HepG2 (cell line): Measurements from ENCODE around the gene AMDHD1. TPM values are rescaled to one million over a fixed set of nuclear protein-coding genes. Genes with fewer than 3 reads are reported as not detected.
A peak's percentile ranks its signal among the peaks of the same experiment; 100 is the strongest.

Experiments used
- ATAC-seq: fragments of 200-7000 bp; cut with Tn5 transposase; 3 replicates; pipeline ENCODE4 v1.9.1; 2020; ENCODE audit warnings: mild to moderate bottlenecking, moderate library complexity
- BruUV-seq: library from RNA; stranded (reverse); fragments of 400-500 nt; replicated peaks from 2 replicates; lab custom pipeline; 2021; lab: Mats Ljungman, UMichigan
- CTCF ChIA-PET: fragments of 300-600 bp; formaldehyde crosslinking; extraction: SDS; loops from one replicate; lab custom pipeline; 2021; ENCODE audit warnings: low total read pairs, inconsistent platforms, low intra/inter-chr PET ratio; lab: Yijun Ruan, JAX
- POLR2A ChIA-PET: fragments of 350-600 bp; sonication (Branson Sonifier 250); formaldehyde crosslinking; loops from one replicate; lab custom pipeline; 2020; ENCODE audit warnings: antibody characterized with exemption, inconsistent platforms; lab: Yijun Ruan, JAX
- DNase-seq: peaks from one replicate; pipeline ENCODE4 v3.0.0-alpha.2; 2015; ENCODE audit warnings: low spot score
- FAIRE-seq: peaks from 3 replicates; lab custom pipeline; 2011; peaks lifted over from hg19 to GRCh38; lab: Jason Lieb, UNC
- H2AFZ ChIP-seq: one replicate; pipeline ENCODE4 v1.6.1; 2011; ENCODE audit warnings: low read length, inconsistent platforms
- H3K27ac ChIP-seq: fragments of 300-600 bp; 3 replicates; pipeline ENCODE4 v1.8.0; 2011; ENCODE audit warnings: mixed run types, mild to moderate bottlenecking, mixed read lengths, low read length, inconsistent platforms; ENCODE audit not compliant: insufficient read depth; ENCODE audit errors: extremely low read length
- H3K27me3 ChIP-seq, 2 experiments: fragments of 200-600 bp in 1 of 2; 2 replicates in 1 of 2; 3 replicates in 1 of 2; pipeline versions ENCODE4 v1.6.0 to v1.8.0; 2011; ENCODE audit warnings: low read length in 2 of 2, mild to moderate bottlenecking in 2 of 2, moderate library complexity in 2 of 2, inconsistent platforms in 1 of 2; ENCODE audit not compliant: insufficient read depth in 2 of 2, control insufficient read depth in 1 of 2
- H3K36me3 ChIP-seq, 2 experiments: fragments of 200-600 bp in 1 of 2; replicated peaks in 1 of 2; 2 replicates in 1 of 2; 3 replicates in 1 of 2; pipeline versions ENCODE4 v1.5.1 to v1.8.0; 2011; ENCODE audit warnings: low read length in 2 of 2, inconsistent platforms in 1 of 2; ENCODE audit not compliant: insufficient read depth in 2 of 2, control insufficient read depth in 1 of 2
- H3K4me1 ChIP-seq: 2 replicates; pipeline ENCODE4 v1.5.1; 2012; ENCODE audit warnings: low read length, inconsistent platforms; ENCODE audit not compliant: insufficient read depth
- H3K4me2 ChIP-seq: 2 replicates; pipeline ENCODE4 v1.6.0; 2011; ENCODE audit warnings: low read depth, low read length, inconsistent platforms
- H3K4me3 ChIP-seq, 3 experiments: fragments of 200-600 bp in 1 of 3; sonication (generic), shearing (Covaris generic) in 1 of 3; replicated peaks in 1 of 3; 2 replicates each; pipeline ENCODE4 v1.5.1; 2011 to 2016; ENCODE audit warnings: low read length in 3 of 3, inconsistent platforms in 2 of 3, low read depth in 2 of 3, mild to moderate bottlenecking in 2 of 3, control low read depth in 1 of 3, mixed read lengths in 1 of 3; ENCODE audit not compliant: insufficient read depth in 1 of 3
- H3K79me2 ChIP-seq: one replicate; pipeline ENCODE4 v1.6.1; 2011; ENCODE audit warnings: low read length, inconsistent platforms; ENCODE audit not compliant: insufficient read depth
- H3K9ac ChIP-seq: 2 replicates; pipeline ENCODE4 v1.6.0; 2011; ENCODE audit warnings: mild to moderate bottlenecking, low read depth, low read length, inconsistent platforms; ENCODE audit not compliant: insufficient read depth
- H3K9me3 ChIP-seq: 2 replicates; pipeline ENCODE4 v1.5.1; 2012; ENCODE audit warnings: mild to moderate bottlenecking, low read length
- H4K20me1 ChIP-seq: 2 replicates; pipeline ENCODE4 v1.6.0; 2011; ENCODE audit warnings: inconsistent platforms, mild to moderate bottlenecking, low read length, moderate library complexity; ENCODE audit not compliant: insufficient read depth
- FOXA1 ChIP-seq, 2 experiments: fragments of 450-650 bp in 1 of 2; sonication (generic) in 1 of 2; formaldehyde crosslinking in 1 of 2; IDR thresholded peaks; 2 replicates each; pipeline versions ENCODE4 v1.4.0 to v1.6.1; 2016 to 2020; ENCODE audit warnings: missing genetic modification reagents in 1 of 2
- FOXA3 ChIP-seq: IDR thresholded peaks from 2 replicates; pipeline ENCODE4 v1.6.1; 2016; ENCODE audit warnings: missing genetic modification reagents, missing compliant biosample characterization
- FOXK2 ChIP-seq: fragments of 450-650 bp; IDR thresholded peaks from 2 replicates; pipeline ENCODE4 v1.6.1; 2016
- KLF12 ChIP-seq: sonication (generic); formaldehyde crosslinking; IDR thresholded peaks from 2 replicates; pipeline ENCODE4 v1.4.0; 2020; ENCODE audit warnings: missing genetic modification reagents, borderline replicate concordance
- PAF1 ChIP-seq: IDR thresholded peaks from 2 replicates; pipeline ENCODE4 v1.6.1; 2016; ENCODE audit warnings: missing genetic modification reagents, missing compliant biosample characterization
- SOX6 ChIP-seq, 2 experiments: fragments of 450-650 bp in 1 of 2; sonication (generic) in 1 of 2; formaldehyde crosslinking in 1 of 2; IDR thresholded peaks; 2 replicates each; pipeline versions ENCODE4 v1.4.0 to v1.6.1; 2017 to 2020; ENCODE audit warnings: antibody characterized with exemption in 1 of 2, mild to moderate bottlenecking in 1 of 2, missing genetic modification reagents in 1 of 2
- XBP1 ChIP-seq: sonication (generic); formaldehyde crosslinking; IDR thresholded peaks from 2 replicates; pipeline ENCODE4 v1.5.0; 2020; ENCODE audit warnings: missing genetic modification reagents
- ZFX ChIP-seq: sonication (generic); formaldehyde crosslinking; IDR thresholded peaks from 2 replicates; pipeline ENCODE4 v1.4.0; 2020; ENCODE audit warnings: mild to moderate bottlenecking, low read depth, missing genetic modification reagents, moderate library complexity
- ZMAT3 ChIP-seq: sonication (generic); formaldehyde crosslinking; conservative IDR thresholded peaks from 2 replicates; pipeline ENCODE4 v1.7.0; 2021; ENCODE audit warnings: missing genetic modification reagents
- ZNF496 ChIP-seq: sonication (generic); formaldehyde crosslinking; IDR thresholded peaks from 2 replicates; pipeline ENCODE4 v1.8.1; 2023; ENCODE audit warnings: mild to moderate bottlenecking, moderate library complexity, missing genetic modification reagents; ENCODE audit not compliant: insufficient replicate concordance
- ZNF546 ChIP-seq: sonication (generic); formaldehyde crosslinking; conservative IDR thresholded peaks from 2 replicates; pipeline ENCODE4 v1.8.1; 2023; ENCODE audit warnings: mild to moderate bottlenecking, missing genetic modification reagents
- ZNF670 ChIP-seq: sonication (generic); formaldehyde crosslinking; IDR thresholded peaks from 2 replicates; pipeline ENCODE4 v1.8.0; 2022; ENCODE audit warnings: mild to moderate bottlenecking, missing genetic modification reagents, borderline replicate concordance
- ZNF703 ChIP-seq: sonication (generic); formaldehyde crosslinking; IDR thresholded peaks from 2 replicates; pipeline ENCODE4 v1.5.1; 2020; ENCODE audit warnings: missing genetic modification reagents, mild to moderate bottlenecking, moderate library complexity, borderline replicate concordance
- WGBS: methylation state at CpG from one replicate; pipeline ENCODE4 v1.1.6; 2017; ENCODE audit warnings: low lambda C conversion rate; 5-methylcytosine and 5-hydroxymethylcytosine counted together
- in situ Hi-C: cut with HindIII; loops from 2 replicates; pipeline ENCODE4 v1.10.0; 2017; ENCODE audit warnings: low pct_unique_long_range_greater_than_20kb; ENCODE audit not compliant: extremely low pct_ligation_motif_present
- intact Hi-C: fragments of 100-400 bp; cut with micrococcal nuclease; formaldehyde crosslinking; loops from one replicate; pipeline ENCODE4 v1.10.0; 2022; ENCODE audit not compliant: unreplicated experiment
- polyA plus RNA-seq, 8 experiments: library from polyadenylated mRNA; depleted of rRNA in 3 of 8; stranded (reverse) in 7 of 8; unstranded in 1 of 8; fragments of >200 nt; fragmentation: Illumina TruSeq in 4 of 8; extraction: Trizol in 4 of 8; gene quantifications; 2 replicates each; pipeline versions ENCODE4 v1.2.1 to v1.2.3, GENCODE V29; 2011 to 2016; ENCODE audit warnings: low read depth in 4 of 8, missing spikeins in 1 of 8, mixed read lengths in 1 of 8; ENCODE audit not compliant: insufficient read depth in 1 of 8
- total RNA-seq, 5 experiments: library from RNA; depleted of rRNA; stranded (reverse); fragments of >200 nt; fragmentation: Illumina TruSeq; extraction: Trizol; gene quantifications; 2 replicates each; pipeline ENCODE4 v1.2.3, GENCODE V29; 2016; ENCODE audit warnings: low read depth in 1 of 5
- TF ChIP-seq, protein P1 (sequence below): sonication (generic); formaldehyde crosslinking; IDR thresholded peaks from 2 replicates; pipeline ENCODE4 v1.8.0; 2022; ENCODE audit warnings: missing genetic modification reagents, mild to moderate bottlenecking, inconsistent platforms, borderline replicate concordance
- TF ChIP-seq, protein P2 (sequence below): sonication (generic); formaldehyde crosslinking; IDR thresholded peaks from 2 replicates; pipeline ENCODE4 v1.5.0; 2020; ENCODE audit warnings: missing genetic modification reagents
- TF ChIP-seq, protein P3 (sequence below): sonication (generic); formaldehyde crosslinking; IDR thresholded peaks from 2 replicates; pipeline ENCODE4 v1.9.0; 2022; ENCODE audit warnings: low read depth, missing genetic modification reagents
- TF ChIP-seq, protein P4 (sequence below): sonication (generic); formaldehyde crosslinking; IDR thresholded peaks from 2 replicates; pipeline ENCODE4 v1.8.1; 2023; ENCODE audit warnings: missing genetic modification reagents, inconsistent platforms, borderline replicate concordance

Gene AMDHD1
- total and polyA plus RNA-seq, 2 of the 13 experiments (the other 11 are each of a cell fraction or from before 2014, with no cell fraction given), result 6.5 to 29.6 TPM

DNA sequence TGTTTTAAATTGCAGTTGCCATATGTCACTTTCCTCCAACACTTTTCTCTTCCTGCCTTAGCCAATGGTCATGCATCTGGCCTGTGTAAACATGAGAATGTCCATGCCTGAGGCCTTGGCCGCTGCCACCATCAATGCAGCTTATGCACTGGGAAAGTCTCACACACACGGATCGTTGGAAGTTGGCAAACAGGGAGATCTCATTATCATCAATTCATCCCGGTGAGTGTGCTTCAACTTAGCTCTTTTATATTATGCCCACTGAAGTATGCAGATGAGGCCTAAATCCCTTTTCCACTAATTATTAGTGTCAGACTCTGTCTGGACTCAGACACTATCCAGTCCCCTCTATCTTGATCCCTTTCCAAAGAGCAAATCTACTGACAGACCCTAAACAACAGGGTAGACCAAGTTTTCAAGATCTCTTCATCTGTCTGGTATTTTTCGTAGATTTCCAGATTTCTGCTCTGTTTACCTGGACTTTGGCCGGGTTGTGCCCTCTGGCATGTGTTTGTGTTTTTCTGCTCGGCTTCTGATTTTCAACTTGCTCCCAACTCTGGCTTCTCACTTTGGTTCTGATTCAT is 23.2 kb downstream of the AMDHD1 start:
- CTCF ChIA-PET, result interaction anchor here (0.7 kb wide), 1 partner anchor 30 kb away, joined by 3 read pairs; the partner anchor contains the start of gene HAL
- H3K9me3 ChIP-seq, result no peaks in the 10 kb centered on the region
- BruUV-seq, result TSS peak; percentile 82
- peak overlapping the region; percentile 60 for H3K9ac ChIP-seq
- no peak overlapping the region for H2AFZ ChIP-seq
- H4K20me1 ChIP-seq, result no peaks in the 10 kb centered on the region
- peak; percentile 87 for DNase-seq
- H3K4me1 ChIP-seq, result peaks cover 47% of the 10 kb centered on the region
- peak overlapping the region; percentile 68 for H3K4me2 ChIP-seq
- FAIRE-seq, result peak; percentile 85
- no peaks in the 10 kb centered on the region for H3K36me3 ChIP-seq
- peak overlapping the region in 2 of 3 experiments; percentile 32 to 38; a peak in 3 of 6 replicates for H3K4me3 ChIP-seq
- intact Hi-C loops (loop anchor here (1.0 kb wide), 1 partner anchor 8 kb away; no protein-coding TSS in a partner anchor), in situ Hi-C loops (no loop called here)
- peak overlapping the region; percentile 85 for H3K27ac ChIP-seq
- under 1% methylated on average over 7 of the region's 7 CpGs for WGBS
- POLR2A ChIA-PET, result interaction anchor here (0.7 to 4.9 kb wide), 8 partner anchors 9 to 32 kb away, joined by 4 to 64 read pairs (median 15); partner anchors contain the start of genes AMDHD1, CCDC38 and HAL
- H3K79me2 ChIP-seq, result no peaks in the 10 kb centered on the region
- H3K27me3 ChIP-seq, result no peaks in the 10 kb centered on the region
- peak; percentile 96 for ATAC-seq
- TF ChIP-seq KLF12 (CRISPR knock-in tag) (no peak), ZFX (CRISPR knock-in tag) (peak; percentile 84), PAF1 (0 out of 2 replicates have a peak, but pooled peaks have one; percentile 43), XBP1 (CRISPR knock-in tag) (no peak), SOX6 (IDR thresholded peaks at IDR 0.05) (no peak), SOX6 (CRISPR knock-in tag; IDR thresholded peaks at IDR 0.05) (peak; percentile 80), FOXK2 (0 out of 2 replicates have a peak, but pooled peaks have one; percentile 12), ZMAT3 (CRISPR knock-in tag) (0 out of 2 replicates have a peak, but pooled peaks have one; percentile 53), ZNF546 (CRISPR knock-in tag) (no peak), ZNF670 (CRISPR knock-in tag) (peak; percentile 69; the same call in 1 of the 2 replicates), ZNF703 (CRISPR knock-in tag) (0 out of 2 replicates have a peak, but pooled peaks have one; percentile 13), ZNF496 (no peak), FOXA3 (CRISPR knock-in tag) (peak; percentile 98), FOXA1 (IDR thresholded peaks at IDR 0.05) (peak; percentile 9; the same call in 1 of the 2 replicates), FOXA1 (CRISPR knock-in tag; IDR thresholded peaks at IDR 0.05) (peak; percentile 98)
- TF ChIP-seq, protein P1, sequence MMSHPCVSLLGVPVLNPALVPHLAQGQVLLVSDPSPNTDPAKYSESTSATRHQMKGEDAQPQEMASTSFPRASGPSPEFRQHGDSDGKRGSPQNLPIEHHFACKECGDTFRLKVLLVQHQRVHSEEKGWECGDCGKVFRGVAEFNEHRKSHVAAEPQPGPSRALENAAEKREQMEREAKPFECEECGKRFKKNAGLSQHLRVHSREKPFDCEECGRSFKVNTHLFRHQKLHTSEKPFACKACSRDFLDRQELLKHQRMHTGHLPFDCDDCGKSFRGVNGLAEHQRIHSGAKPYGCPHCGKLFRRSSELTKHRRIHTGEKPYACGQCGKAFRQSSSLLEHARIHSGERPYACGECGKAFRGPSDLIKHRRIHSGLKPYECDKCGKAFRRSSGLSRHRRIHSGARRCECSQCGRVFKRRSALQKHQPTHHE, result 0 out of 2 replicates have a peak, but pooled peaks have one; percentile 40
- TF ChIP-seq, protein P2, sequence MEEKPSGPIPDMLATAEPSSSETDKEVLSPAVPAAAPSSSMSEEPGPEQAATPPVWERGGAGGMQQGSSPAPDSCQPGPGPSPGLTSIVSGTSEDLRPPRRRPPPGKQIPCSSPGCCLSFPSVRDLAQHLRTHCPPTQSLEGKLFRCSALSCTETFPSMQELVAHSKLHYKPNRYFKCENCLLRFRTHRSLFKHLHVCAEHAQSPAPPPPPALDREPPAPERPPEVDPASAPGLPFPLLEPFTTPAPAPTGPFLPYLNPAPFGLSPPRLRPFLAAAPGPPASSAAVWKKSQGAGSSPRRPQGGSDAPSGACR (CRISPR knock-in tag), result 0 out of 2 replicates have a peak, but pooled peaks have one; percentile 48
- TF ChIP-seq, protein P3, sequence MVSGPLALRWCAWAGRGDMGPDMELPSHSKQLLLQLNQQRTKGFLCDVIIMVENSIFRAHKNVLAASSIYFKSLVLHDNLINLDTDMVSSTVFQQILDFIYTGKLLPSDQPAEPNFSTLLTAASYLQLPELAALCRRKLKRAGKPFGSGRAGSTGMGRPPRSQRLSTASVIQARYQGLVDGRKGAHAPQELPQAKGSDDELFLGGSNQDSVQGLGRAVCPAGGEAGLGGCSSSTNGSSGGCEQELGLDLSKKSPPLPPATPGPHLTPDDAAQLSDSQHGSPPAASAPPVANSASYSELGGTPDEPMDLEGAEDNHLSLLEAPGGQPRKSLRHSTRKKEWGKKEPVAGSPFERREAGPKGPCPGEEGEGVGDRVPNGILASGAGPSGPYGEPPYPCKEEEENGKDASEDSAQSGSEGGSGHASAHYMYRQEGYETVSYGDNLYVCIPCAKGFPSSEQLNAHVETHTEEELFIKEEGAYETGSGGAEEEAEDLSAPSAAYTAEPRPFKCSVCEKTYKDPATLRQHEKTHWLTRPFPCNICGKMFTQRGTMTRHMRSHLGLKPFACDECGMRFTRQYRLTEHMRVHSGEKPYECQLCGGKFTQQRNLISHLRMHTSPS (CRISPR knock-in tag), result peak; percentile 61; the same call in 1 of the 2 replicates
- TF ChIP-seq, protein P4, sequence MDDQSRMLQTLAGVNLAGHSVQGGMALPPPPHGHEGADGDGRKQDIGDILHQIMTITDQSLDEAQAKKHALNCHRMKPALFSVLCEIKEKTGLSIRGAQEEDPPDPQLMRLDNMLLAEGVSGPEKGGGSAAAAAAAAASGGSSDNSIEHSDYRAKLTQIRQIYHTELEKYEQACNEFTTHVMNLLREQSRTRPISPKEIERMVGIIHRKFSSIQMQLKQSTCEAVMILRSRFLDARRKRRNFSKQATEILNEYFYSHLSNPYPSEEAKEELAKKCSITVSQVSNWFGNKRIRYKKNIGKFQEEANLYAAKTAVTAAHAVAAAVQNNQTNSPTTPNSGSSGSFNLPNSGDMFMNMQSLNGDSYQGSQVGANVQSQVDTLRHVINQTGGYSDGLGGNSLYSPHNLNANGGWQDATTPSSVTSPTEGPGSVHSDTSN, result no peak
